Bronchial epithelial cell (primary cell): ENCODE measurements around the gene IFITM10. TPM values are rescaled to one million over a fixed set of nuclear protein-coding genes. Genes with fewer than 3 reads are reported as not detected.

Source experiments
- DNase-seq: peaks from one replicate; pipeline ENCODE4 v3.0.0-alpha.2; 2010; ENCODE audit warnings: low read depth
- FAIRE-seq: peaks from 2 replicates; lab custom pipeline; 2011; peaks lifted over from hg19 to GRCh38; lab: Jason Lieb, UNC
- H3K27me3 ChIP-seq: 2 replicates; pipeline ENCODE4 v1.5.1; 2011; ENCODE audit warnings: low read length; ENCODE audit not compliant: control insufficient read depth, insufficient read depth
- H3K36me3 ChIP-seq: 2 replicates; pipeline ENCODE4 v1.5.1; 2011; ENCODE audit warnings: low read length; ENCODE audit not compliant: control insufficient read depth, insufficient read depth
- H3K4me3 ChIP-seq: 2 replicates; pipeline ENCODE4 v1.5.1; 2011; ENCODE audit warnings: mild to moderate bottlenecking, low read depth, low read length, control low read depth
- CTCF ChIP-seq: IDR thresholded peaks from 2 replicates; pipeline ENCODE4 v1.5.1; 2011; ENCODE audit warnings: mild to moderate bottlenecking, moderate library complexity, low read length, control low read depth, inconsistent platforms; ENCODE audit not compliant: insufficient read depth, severe bottlenecking
- total RNA-seq: library from RNA; depleted of rRNA; stranded (reverse); fragments of >200 nt; gene quantifications from 2 replicates; pipeline ENCODE4 v1.2.1, GENCODE V29; 2014

IFITM10 gene
- total RNA-seq, 1 donor from 2014 or later: 1.3 TPM

GRCh38 chr11:1694846-1695547, 55.4 kb downstream of the IFITM10 start:
- no peak for FAIRE-seq

GRCh38 chr11:1694064-1694845, 56.1 kb downstream of the IFITM10 start:
- Histone ChIP-seq H3K36me3 (no peaks in the 10 kb centered on the region), H3K27me3 (no peaks in the 10 kb centered on the region), H3K4me3 (peak overlapping the region; percentile 45)
- FAIRE-seq (no peak), DNase-seq (peak; percentile 49)
- peak; percentile 96 for TF ChIP-seq CTCF

More at GRCh38 chr11:1694846-1695547, 55.4 kb downstream of the IFITM10 start:
- H3K4me3 ChIP-seq: no peak overlapping the region
- no peaks in the 10 kb centered on the region for H3K27me3 ChIP-seq
- no peaks in the 10 kb centered on the region for H3K36me3 ChIP-seq
- no peak for DNase-seq
- TF ChIP-seq CTCF: no peak

- TF ChIP-seq CTCF: peak; percentile 98
- H3K4me3 ChIP-seq: peak overlapping the region; percentile 45
- FAIRE-seq (no peak), DNase-seq (peak; percentile 36)
- H3K27me3 ChIP-seq: no peaks in the 10 kb centered on the region
- no peaks in the 10 kb centered on the region for H3K36me3 ChIP-seq
Observed at GRCh38 chr11:1693327-1694063, 56.9 kb downstream of the IFITM10 start.

GRCh38 chr11:1692708-1693326, 57.6 kb downstream of the IFITM10 start:
- Histone ChIP-seq H3K27me3 (no peaks in the 10 kb centered on the region), H3K4me3 (no peak overlapping the region), H3K36me3 (no peaks in the 10 kb centered on the region)
- DNase-seq (no peak), FAIRE-seq (no peak)
- TF ChIP-seq CTCF: no peak

GRCh38 chr11:1691878-1692707, 58.3 kb downstream of the IFITM10 start:
- H3K36me3 ChIP-seq: no peaks in the 10 kb centered on the region
- FAIRE-seq (no peak), DNase-seq (no peak)
- no peak overlapping the region for H3K4me3 ChIP-seq
- no peak for TF ChIP-seq CTCF
- no peaks in the 10 kb centered on the region for H3K27me3 ChIP-seq
